GM08714 (cell line): ENCODE results near the gene FUT3.
"Not testable (repeated sequence)": the region's sequence is repeated elsewhere in the genome, so short reads cannot be mapped to it uniquely, and the experiment has no call there.

Experiments used
- H3K4me3 ChIP-seq: fragments of 200-500 bp; sonication (Bioruptor generic); 2 replicates; pipeline ENCODE4 v1.5.1; 2014; ENCODE audit warnings: mild to moderate bottlenecking, low read length, inconsistent platforms
- ZNF274 ChIP-seq: IDR thresholded peaks from 2 replicates; pipeline ENCODE4 v1.6.1; 2012; ENCODE audit warnings: mild to moderate bottlenecking, low read depth, low read length

FUT3 gene

DNA sequence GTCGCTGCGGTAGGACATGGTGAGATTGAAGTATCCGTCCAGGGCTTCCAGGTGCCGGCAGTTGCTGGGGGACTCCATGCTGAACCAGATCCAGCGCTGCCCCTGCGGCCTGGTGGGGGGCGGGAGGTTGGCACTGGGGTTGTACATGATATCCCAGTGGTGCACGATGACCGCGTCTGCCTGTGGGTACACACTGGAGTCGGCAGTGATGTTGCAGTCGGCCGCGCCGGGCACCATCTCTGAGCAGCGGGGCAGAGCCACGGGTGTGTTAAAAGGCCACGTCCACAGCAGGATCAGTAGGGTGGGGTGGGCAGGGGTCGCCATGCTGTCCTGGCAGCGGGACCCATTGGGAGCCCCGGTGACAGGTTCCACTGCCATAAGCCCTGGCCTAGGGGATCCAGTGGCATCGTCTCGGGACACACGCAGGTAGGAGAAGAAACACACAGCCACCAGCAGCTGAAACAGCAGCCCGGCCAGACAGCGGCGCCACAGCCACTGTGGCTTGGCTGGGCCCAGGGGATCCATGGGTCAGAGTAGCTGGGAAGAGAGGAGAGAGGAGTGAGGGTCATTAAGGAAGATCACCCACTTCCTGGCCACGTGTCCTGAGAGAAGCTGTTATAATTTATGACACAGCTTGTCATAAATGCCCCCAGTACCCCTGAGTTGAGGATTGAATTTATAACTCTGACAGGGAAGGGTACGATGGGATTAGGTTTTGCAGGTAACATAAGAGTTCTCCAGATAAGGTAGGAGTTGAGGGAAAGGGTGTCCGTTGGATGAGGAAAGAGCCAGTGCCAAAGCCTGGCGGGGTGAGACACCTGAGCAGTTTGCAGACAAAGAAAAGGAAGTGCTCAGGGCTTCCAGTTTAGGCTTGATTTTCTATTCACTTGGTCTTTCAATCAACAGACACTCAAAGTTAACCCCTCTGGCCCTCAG, 16.2 kb upstream of the FUT3 start:
- no peak for TF ChIP-seq ZNF274
- H3K4me3 ChIP-seq, result no peak overlapping the region

DNA sequence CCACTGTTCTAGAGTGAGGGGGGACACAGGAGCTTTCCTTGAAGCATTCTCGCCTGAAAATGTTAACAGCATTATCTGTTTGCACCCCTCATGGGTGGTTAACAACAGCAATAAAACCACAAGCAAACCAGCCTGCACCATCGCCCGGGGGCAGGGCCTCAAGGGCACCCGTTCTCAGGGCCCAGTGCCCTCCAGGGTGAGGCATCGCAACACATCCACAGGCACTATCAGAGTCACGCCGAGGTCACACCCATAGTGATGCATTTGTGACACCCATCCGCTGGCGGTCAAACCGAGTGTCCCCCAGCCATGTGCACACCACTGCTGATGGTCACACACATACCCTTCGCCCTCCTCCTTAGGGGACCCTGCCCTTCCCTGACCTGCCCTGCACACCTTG, 14.5 kb upstream of the FUT3 start:
- H3K4me3 ChIP-seq, result no peak overlapping the region
- no peak for TF ChIP-seq ZNF274

DNA sequence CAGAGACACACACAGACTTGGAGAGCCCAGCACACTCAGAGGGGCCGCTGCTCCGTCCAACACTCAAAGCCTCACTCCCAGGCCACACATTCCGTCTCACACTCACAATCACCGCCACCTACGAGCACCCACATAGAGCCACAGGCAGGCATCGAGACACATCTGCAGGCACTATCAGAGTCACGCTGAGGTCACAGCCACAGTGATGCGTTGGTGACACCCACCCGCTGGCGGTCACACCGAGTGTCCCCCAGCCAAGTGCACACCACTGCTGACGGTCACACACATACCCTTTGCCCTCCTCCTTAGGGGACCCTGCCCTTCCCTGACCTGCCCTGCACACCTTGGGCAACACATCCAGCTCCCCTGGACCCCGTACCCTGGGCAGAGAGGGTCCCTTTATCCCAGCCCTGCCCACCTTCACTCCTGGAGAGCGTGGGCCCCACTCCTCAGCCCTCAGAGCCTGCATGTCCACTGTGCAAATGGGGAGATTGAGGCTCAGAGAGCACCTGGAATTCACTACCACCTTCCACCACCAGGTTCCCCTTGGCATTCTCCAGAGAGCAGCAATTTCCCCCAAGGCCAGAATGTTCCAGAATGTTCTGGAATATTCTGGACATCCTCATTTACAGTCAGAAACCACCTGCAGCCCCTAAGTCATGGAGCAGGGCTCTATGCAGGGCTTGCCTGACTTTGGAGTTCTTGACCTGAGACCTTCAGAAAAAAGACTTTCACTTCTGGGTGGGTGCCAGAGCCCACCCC, 13.7 kb upstream of the FUT3 start:
- no peak for TF ChIP-seq ZNF274
- no peak overlapping the region for H3K4me3 ChIP-seq

DNA sequence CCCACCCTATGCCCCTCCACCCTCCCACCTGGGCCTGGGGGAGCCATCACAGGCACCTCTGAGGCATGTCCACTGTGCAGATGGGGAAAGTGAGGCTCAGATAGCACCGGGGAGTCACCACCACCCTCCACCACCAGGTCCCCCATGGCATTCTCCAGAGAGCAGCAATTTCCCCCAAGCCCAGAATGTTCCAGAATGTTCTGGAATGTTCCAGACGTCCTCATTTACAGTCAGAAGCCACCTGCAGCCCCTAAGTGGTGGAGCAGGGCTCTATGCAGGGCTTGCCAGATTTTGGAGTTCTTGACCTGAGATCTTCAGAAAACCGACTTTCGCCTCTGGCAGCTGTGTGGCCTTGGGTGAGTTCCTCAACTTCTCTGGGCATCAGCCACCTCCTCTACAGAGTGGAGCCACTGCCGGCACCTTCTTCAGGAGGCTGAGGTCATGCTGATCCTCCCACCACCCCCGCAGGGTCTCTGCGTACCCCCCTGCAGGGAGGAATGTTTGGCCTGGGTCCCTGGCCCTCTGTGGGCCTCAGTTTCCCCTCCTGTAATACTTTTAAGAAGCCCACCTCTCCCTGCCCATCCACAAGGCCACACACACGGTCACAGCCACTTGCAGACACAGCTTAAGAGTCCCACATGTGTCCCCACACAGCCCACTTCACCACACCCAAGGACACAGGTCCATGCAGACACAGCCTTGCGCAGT, 12.9 kb upstream of the FUT3 start:
- no peak overlapping the region for H3K4me3 ChIP-seq
- no peak for TF ChIP-seq ZNF274

DNA sequence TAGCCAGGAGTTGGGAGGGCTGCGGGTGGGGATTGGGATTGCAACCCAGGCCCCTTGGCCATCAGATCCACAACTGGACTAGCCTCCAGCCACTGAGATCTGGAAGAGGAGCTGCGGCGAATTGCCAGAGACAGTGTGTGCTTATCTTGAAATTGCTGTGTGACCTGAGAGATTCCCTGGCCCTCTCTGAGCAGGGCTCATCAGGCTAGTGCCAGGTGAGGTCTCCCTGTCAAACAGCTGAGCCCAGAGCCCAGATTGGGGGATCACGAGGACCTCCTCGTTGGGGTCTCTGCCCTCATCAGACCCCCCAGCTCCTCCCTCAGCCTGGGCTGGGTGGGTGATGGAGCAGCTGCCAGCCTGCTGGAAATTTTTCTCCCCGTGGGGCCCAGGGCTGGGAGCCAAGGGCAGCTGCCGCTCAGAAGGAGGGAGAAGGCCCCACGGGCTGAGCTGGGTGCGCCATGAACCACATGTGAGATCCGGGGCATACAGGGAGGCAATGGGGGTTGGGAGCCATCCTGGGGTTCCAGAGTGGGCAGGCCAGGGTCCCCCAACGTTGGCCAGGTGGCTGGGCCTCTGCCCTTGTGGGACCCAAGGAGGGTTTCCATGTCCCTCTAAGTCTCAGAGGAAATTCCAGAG, 11.9 kb upstream of the FUT3 start:
- TF ChIP-seq ZNF274, result no peak
- H3K4me3 ChIP-seq, result no peak overlapping the region

DNA sequence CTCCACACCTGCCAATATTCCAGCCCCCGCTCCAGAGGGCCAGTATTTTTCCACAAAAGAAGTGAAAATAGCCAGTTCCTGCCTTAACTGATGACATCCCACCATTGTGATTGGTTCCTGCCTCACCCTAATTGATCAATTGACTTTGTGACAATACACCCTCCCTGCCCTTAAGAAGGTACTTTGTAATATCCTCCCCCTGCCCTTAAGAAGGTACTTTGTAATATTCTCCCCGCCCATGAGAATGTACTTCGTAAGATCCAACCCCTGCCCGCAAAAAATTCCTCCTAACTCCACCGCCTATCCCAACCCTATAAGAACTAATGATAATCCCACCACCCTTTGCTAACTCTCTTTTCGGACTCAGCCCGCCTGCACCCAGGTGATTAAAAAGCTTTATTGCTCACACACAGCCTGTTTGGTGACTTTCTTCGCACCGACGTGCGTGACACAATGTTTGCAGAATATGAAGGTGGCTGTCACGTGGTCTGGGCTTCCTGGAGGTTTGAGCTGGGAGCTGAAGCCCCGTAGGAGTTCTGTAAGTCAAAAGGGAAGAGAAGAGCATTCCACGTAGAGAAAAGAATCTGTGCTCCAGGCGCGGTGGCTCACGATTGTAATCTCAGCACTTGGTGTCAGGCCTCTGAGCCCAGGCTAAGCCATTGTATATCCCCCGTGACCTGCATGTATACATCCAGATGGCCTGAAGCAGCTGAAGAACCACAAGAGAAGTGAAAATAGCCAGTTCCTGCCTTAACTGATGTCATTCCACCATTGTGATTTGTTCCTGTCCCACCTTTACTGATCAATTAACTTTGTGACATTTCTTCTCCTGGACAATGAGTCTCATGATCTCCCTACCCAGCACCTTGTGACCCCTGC, 6.2 kb upstream of the FUT3 start:
- TF ChIP-seq ZNF274, result no peak
- H3K4me3 ChIP-seq, result no peak overlapping the region

DNA sequence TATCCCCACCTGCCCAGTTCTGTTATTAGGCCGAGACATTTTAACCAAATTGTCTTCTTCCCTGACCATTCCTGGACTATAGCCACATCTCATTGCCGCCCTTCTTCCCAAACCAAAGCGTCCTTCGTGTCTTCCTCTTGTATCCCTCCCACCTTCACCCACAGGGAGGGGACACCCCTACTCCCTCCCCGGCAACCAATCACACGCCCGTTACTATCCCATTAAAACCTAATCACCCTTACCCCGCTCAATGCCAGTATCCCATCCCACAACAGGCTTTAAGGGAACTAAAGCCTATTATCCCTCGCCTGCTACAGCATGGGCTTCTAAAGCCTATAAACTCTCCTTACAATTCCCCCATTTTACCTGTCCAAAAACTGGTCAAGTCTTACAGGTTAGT, 3.9 kb upstream of the FUT3 start:
- not testable (repeated sequence) for H3K4me3 ChIP-seq

DNA sequence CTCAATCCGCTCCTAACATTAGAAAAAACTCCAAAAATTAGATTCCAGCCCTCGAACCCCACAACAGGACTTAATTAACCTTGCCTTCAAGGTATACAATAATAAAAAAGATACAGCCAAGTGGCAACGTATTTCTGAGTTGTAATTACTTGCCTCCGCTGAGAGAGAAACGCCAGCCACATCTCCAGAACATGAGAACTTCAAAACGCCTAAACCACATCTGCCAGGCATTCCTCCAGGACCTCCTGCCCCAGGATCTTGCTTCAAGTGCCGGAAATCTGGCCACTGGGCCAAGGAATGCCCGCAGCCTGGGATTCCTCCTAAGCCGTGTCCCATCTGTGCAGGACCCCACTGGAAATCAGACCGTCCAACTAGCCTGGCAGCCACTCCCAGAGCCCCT, 2.9 kb upstream of the FUT3 start:
- not testable (repeated sequence) for H3K4me3 ChIP-seq

DNA sequence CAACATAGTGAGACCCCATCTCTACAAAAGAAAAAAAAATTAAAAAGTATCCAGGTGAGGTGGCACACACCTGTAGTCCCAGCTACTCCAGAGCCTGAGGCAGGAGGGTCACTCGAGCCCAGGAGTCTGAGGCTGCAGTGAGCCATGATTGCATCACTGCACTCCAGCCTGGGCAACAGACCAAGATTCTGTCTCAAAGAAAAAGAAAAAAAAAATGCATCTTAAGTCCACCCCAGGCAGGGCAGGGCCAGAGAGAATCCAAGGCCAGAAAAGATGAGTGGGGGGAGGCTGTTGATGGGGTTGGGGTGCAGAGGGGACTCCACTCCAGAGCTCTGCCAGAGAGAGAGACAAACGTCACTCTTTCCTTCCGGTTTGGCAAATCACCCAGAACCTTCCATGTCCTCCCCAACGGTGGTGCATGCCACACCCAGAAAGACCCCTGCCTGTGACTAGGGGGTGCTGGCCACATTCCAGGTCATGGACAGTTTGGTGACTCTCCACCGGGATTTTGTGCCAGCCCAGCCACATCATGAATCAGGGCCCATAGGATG, 431 bp downstream of the FUT3 start:
- no peak for TF ChIP-seq ZNF274
- H3K4me3 ChIP-seq, result no peak overlapping the region

DNA sequence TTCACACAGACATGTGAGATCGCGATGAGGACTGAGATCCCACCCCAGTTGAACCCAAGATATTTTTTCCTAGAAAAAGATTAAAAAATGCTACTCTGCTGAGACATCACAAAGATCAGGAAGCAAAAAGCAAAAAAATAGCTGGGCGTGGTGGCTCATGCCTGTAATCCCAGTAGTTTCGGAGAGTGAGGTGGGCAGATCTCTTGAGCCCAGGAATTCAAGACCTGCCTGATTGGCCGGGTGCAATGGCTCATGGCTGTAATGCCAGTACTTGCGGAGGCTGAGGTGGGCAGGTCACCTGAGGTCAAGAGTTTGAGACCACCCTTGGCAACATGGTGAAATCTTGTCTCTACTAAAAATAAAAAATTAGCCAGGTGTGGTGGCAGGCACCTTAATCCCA, 1.1 kb downstream of the FUT3 start:
- H3K4me3 ChIP-seq, result no peak overlapping the region
- TF ChIP-seq ZNF274, result no peak

DNA sequence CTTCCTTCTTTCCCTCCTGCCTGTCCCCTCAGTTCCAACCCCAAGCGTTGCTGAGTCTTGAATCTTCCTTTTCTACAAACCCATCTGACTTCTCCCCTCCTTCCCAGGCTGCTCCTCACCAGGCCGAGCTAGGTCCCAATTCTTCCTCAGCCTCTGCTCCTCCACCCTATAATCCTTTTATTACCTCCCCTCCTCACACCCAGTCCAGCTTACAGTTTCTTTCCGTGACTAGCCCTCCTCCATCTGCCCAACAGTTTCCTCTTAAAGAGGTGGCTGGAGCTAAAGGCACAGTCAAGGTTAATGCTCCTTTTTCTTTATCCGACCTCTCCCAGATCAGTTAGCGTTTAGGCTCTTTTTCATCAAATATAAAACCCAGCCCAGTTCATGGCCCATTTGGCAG, 2.6 kb downstream of the FUT3 start:
- H3K4me3 ChIP-seq, result not testable (repeated sequence)

DNA sequence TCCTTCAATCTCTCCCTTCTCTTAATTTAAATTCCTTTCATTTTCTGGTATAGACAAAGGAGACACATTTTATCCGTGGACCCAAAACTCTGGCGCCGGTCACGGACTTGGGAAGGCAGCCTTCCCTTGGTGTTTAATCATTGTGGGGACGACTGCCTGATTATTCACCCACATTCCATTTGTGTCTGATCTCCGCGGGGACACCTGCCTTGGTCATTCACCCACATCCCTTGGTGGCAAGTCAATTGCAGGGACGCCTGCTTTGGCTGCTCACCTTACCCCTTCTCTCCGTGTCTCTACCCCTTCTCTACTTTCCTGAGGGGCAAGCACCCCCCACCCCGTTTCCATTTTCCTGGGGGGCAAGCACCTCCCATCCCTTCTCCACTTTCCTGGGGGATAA, 3.4 kb downstream of the FUT3 start:
- not testable (repeated sequence) for H3K4me3 ChIP-seq
